HG02970 (cell line): ENCODE data around the gene CHML.

Source experiments
- ATAC-seq: cut with Tn5 transposase; IDR thresholded peaks from one replicate; pipeline ENCODE4 v1.9.1; 2021; ENCODE audit warnings: mild to moderate bottlenecking, moderate library complexity, moderate number of reproducible peaks; ENCODE audit not compliant: unreplicated experiment, low FRiP score

CHML gene

GRCh38 chr1:241592273-241592958, 47.8 kb downstream of the CHML start:
- ATAC-seq, result no peak

DNA sequence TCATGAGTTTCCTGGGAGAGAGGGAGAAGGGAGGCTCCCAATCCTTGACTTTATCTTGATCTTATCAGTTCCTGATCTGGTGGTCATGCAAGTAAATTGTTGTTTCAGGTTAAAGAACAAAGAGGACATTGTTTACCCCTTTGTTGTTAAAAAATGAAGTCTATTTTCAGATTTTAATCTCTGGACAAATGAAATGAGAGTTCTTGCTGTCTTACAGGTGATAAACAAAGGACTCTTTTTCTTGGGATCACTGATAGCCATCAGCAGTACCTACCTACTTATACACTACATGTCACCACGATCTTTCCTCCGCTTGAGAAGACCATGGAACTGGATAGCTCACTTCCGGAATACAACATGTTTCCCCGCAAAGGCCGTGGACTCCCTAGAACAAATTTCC, 48.4 kb downstream of the CHML start:
- ATAC-seq, result no peak

GRCh38 chr1:241591317-241591716, 48.9 kb downstream of the CHML start:
- no peak for ATAC-seq

DNA sequence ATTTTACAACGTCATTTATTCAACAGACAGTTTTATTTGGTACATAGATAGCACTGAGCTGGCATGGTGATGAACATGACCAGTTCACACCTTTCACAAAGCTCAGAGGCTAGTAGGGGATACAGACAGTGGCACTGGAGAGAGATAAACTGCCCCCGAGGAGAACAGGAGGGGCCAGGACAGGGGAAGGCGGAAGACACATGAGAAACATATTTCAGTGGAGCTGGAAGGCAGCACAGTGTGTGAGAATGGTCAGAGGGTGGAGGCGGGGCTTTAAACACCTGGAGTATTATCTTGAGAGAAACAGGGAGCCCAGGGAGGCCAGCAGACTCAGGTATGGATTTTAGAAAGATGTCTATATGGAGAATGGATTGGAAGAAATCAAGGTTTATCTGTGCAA, 49.5 kb downstream of the CHML start:
- ATAC-seq, result no peak
